Stimulated activated CD8-positive, alpha-beta memory T cell treated with anti-CD3 and anti-CD28 coated beads, Interleukin-12 subunit alpha, Interleukin-12 subunit beta, amount 100 ng/mL, for 4 hours (primary cell): ENCODE data around the gene SNCB.

ENCODE experiments used
- DNase-seq: peaks from one replicate; pipeline ENCODE4 v3.0.0-alpha.2; 2020; ENCODE audit warnings: low read depth

SNCB gene

GRCh38 chr5:176660860-176661641 is 30.7 kb upstream of the SNCB start:
- peak; percentile 63 for DNase-seq

- DNase-seq, result no peak
Measured at GRCh38 chr5:176660530-176660859, 30.2 kb upstream of the SNCB start.

GRCh38 chr5:176659860-176660461 is 29.6 kb upstream of the SNCB start:
- no peak for DNase-seq

GRCh38 chr5:176659512-176659839 is 29.1 kb upstream of the SNCB start:
- no peak for DNase-seq

- no peak for DNase-seq
Measured at GRCh38 chr5:176658817-176659511, 28.6 kb upstream of the SNCB start.

GRCh38 chr5:176658007-176658599 is 27.8 kb upstream of the SNCB start:
- no peak for DNase-seq

- no peak for DNase-seq
Measured at GRCh38 chr5:176656467-176656990, 26.2 kb upstream of the SNCB start.

- no peak for DNase-seq
Measured at GRCh38 chr5:176654856-176655255, 24.5 kb upstream of the SNCB start.

GRCh38 chr5:176653401-176654385 is 23.4 kb upstream of the SNCB start:
- peak; percentile 80 for DNase-seq

- DNase-seq, result no peak
Measured at GRCh38 chr5:176652136-176652535, 21.8 kb upstream of the SNCB start.

- DNase-seq, result no peak
Measured at GRCh38 chr5:176651472-176651980, 21.2 kb upstream of the SNCB start.

GRCh38 chr5:176650354-176650884 is 20.1 kb upstream of the SNCB start:
- DNase-seq, result no peak

- no peak for DNase-seq
Measured at GRCh38 chr5:176648474-176649194, 18.3 kb upstream of the SNCB start.

- no peak for DNase-seq
Measured at GRCh38 chr5:176647843-176648473, 17.6 kb upstream of the SNCB start.

GRCh38 chr5:176647030-176647842 is 16.9 kb upstream of the SNCB start, which contains the start of gene TSPAN17:
TSPAN17 (plus strand) TSS chr5:176647484; CDS start chr5:176647616, 132 bp downstream.
- DNase-seq, result peak; percentile 94

GRCh38 chr5:176646707-176647029 is 16.3 kb upstream of the SNCB start:
- no peak for DNase-seq

- no peak for DNase-seq
Measured at GRCh38 chr5:176646049-176646706, 15.8 kb upstream of the SNCB start.

- no peak for DNase-seq
Measured at GRCh38 chr5:176644878-176645670, 14.7 kb upstream of the SNCB start.
